Amniotic stem cell (primary cell): Measurements from ENCODE around the gene PDZK1IP1.
"Not testable (repeated sequence)": the region's sequence is repeated elsewhere in the genome, so short reads cannot be mapped to it uniquely, and the experiment has no call there.

Experiments
- DNase-seq: peaks from one replicate; lab custom pipeline; 2025; lab: John Stamatoyannopoulos, UW

Gene PDZK1IP1

DNA sequence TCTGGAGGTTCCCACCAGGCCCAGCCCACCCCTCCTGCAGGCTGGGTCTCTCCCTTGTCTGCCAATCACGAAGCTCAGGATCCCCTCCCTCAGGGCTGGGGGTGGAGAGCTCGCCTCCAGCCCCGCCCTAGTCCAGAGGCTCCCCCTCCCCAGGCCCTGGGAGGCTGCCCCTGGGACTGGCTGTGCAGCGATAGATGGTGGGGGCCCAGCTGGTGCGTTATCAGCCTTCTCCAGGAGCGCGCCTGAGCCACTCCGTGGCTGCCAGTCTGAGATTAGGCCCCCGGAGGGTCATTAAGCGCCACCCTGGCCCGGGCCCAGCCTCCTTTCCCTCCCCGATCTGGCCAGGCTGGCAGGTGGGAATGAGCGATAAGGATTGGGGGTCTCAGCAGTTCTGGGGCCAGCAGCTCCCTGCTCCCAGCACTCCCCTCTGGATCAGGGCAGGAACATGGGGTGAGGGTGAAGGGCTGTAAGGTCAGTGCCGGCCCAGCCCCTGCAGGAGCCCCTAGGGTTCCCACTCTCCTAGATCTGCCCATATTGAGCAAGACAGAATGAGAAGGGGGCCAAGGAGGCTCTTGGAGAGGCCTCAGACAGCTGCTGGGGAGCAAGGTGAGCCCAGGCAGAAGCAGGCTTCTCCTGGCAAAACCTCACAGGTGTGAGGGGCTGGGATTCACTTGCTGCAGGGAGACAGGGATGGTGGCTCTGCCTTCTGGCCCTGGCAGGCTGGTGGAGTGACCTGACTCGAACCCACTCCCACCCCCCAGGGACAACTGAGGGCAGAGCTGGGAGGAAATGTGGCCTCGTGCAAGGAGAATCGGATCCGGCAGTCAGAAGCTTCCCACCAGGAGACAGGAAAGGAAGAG is 8.5 kb downstream of the PDZK1IP1 start:
- no peak for DNase-seq

DNA sequence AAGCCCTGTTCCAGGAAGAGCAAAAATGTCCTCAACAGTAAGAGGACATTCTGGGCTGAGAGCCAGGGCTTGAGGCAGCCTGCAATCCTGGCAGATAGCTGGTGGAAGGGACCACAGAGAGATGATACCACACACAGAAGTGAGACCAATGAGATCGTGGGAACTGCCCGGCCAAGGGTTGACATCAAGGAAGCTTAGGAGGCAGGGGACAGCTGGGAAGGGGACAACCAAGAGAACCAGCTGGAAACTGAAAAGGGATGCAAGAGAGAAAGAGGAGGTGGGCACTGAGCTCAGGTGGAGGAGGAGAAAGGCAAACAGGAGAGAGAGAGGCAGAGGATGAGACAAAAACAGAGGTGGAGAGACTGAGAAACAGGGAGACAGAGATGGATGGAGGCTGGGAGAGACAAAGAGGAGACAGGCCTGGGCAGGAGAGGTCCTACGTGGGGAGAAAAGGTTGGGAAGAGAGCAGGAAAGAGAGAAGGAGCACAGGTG is 9.2 kb downstream of the PDZK1IP1 start:
- DNase-seq = no peak

DNA sequence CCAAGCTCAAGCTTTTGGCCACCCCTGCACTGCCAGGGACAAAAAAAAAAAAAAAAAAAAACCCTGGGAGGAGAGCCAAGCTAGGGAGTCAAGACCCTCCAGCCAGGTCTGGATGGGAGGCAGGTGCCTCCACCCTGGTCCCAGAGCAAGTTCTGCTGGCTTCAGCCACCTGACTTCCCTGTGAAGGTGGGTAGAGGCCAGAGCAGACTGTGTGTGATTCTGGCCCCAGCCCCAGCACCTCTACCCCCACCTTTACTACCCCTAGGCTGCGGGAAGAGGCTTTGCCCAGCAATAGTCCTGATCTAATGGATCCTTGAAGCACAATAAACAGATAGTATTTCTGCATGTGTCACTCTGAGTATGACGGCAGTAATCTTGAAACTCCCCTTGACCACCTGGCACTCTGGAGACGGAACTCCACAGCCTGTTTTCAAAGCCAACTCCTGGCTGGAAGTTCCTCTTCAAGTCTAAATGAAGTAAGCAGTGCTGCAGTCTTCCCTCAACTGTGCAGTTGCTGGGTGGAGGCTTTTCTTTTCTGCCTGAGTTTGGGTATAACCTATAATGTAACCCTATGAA is 9.8 kb downstream of the PDZK1IP1 start:
- DNase-seq = no peak

DNA sequence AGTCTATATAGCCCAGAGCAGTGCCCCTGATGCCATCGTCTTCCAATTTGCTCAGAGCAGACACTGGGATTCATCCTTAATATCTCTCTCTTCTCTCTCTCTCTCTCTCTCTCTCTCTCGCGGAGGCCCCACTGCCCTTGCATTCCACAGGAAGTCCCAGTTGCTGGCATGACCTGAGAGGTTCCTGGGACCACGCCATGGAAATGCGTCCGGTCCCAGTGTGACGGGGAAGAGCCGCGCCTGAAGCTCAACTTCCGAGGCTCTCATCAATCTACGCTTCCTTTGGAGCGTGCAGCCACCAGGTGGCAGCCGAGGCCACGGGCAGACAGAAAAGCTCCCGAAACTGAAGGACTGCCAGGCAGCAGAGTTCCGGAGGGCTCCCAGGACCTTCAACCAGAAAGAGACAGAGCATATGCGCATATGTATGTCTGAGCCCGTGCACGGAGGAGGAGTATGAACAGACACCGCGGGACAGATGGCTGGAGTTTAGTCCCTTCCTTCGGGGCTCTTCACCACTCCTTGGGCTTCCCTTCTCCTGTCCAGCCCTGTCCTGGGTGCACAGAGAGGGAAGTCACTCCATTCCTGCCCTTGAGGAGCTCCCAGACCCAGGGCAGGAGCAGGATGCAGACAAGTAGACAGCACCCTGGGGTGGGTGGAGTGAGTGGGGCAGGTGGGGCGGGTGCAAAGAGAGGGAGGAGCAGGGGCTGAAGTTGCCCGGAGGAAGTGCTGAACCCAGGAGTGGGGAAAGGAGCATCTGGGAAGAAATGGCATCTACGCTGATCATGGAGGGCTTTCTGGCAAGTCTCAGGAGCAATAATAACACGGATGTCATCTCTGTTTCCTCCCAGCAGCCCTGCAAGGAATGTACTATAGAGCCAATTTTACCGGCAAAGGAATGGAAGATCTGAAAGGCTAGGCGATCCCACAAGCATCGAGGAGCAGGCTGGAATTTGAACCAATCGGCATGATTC is 10.5 kb downstream of the PDZK1IP1 start:
- DNase-seq = peak; percentile 86

DNA sequence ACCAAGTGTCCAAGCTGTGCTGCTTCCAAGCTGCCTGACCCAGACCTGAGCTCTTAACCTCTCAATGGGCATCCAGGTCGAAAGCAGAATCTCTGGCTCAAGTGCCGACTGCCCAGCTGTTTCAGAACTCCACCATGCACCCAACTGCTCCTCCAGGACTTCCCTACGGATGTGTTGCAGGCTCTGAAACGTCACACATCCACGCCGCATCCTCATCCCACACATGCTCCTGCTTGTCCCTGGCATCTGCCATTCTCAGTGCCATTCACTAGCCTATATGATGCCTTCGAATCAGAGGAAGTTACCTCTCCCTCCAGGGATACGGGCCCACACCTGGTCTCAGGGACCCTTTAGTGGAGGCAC is 11.2 kb downstream of the PDZK1IP1 start:
- DNase-seq = no peak

DNA sequence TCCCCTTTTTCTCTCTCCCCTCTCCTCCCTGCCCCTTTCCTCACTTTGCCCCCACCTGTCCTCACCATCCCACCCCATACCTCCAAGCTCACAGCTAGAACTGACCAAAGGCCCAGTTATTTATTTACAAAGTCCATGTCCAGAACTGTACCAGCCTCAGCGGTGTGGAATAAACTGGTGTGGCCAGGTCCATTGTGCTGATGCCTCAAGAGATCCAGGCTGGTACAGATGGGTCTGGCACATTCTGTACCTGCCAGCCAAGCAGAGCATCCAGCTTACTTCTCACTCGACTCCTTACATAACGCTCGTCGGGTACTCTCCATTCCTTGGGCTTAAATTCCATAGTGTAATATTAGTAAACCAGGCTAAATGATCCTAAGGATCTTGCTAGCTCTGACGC is 11.8 kb downstream of the PDZK1IP1 start:
- DNase-seq = no peak

DNA sequence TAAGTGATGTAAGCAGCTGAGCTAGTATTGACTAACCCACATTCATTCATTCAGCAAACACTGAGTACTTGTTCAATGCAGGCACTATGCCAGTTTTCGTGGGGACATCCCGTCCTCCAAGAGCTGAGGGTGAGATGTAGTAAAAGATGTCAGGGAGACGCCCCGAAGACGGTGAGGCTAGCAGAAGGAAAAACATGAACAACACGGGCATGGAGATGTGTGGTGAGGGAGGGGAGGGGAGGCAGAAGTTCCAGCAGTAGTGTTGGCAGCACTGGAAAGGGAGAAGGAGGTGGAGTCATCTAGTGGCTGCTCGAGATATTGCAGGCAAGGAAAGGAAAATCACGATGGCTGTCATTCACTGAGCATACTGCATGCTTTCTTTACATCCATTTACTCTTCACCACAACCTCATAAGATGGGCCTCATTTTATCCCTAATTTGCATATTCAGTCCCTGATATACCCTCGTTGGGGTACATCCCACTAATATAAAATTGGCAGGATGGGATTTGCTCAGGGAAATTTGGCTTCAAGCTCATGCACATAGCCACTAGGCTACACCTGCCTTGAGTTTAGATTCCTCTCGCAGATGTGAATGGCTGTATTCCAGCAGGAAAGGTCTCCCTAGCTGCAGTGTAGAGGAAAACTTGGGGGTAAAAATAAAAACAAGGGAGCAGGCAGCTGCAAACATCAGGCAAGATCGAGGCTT is 14.5 kb downstream of the PDZK1IP1 start:
- peak; percentile 17 for DNase-seq

DNA sequence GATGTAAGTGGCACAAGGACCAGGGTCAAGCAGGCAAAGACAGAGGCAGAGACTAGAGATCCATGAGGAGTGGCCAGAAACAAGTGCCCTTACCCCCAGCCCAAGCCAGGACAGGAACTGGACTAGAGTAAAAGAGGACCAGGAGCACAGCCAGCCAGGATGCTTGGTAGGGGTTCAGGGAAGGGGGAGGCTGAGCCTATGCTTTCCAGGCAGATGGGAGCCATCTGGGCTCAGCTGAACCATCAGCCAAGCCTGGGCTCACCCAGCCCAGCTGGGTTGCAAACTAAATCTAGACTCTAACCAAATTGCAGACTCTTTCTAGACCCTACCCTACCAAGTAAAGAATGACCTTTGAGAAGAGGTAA is 15.2 kb downstream of the PDZK1IP1 start:
- no peak for DNase-seq

DNA sequence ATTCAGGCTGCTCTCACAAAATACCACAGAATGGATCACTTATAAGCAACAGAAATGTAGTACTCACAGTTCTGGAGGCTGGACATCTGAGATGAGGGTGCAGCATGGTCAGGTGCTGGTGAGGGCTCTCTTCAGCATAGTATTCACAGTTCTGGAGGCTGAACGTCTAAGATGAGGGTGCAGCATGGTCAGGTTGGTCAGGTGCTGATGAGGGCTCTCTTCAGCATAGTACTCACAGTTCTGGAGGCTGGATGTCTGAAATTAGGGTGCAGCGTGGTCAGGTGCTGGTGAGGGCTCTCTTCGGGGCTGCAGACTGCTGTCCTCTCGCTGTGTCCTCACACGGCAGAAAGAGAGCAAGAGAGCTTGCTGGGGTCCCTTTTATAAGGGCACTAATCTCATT is 17.1 kb downstream of the PDZK1IP1 start:
- no peak for DNase-seq

DNA sequence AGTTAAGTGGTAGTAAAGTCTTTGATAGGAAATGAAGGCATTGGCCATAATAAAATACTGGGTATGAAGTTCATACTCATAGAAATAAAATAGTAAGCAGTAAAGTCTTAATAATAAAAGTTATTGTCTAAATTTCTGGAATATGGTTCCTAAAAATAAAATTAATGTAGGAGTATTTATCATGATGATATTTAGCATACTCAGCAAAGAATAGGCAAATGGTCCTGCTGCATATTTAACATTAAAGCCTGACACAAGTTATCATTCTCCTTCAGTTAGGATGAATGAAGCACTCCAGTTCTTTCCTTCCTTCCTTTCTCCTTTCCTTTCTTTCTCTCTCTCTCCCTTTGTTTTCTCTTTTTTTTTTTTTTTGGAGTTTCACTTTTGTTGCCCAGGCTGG is 25.3 kb downstream of the PDZK1IP1 start:
- DNase-seq = no peak

DNA sequence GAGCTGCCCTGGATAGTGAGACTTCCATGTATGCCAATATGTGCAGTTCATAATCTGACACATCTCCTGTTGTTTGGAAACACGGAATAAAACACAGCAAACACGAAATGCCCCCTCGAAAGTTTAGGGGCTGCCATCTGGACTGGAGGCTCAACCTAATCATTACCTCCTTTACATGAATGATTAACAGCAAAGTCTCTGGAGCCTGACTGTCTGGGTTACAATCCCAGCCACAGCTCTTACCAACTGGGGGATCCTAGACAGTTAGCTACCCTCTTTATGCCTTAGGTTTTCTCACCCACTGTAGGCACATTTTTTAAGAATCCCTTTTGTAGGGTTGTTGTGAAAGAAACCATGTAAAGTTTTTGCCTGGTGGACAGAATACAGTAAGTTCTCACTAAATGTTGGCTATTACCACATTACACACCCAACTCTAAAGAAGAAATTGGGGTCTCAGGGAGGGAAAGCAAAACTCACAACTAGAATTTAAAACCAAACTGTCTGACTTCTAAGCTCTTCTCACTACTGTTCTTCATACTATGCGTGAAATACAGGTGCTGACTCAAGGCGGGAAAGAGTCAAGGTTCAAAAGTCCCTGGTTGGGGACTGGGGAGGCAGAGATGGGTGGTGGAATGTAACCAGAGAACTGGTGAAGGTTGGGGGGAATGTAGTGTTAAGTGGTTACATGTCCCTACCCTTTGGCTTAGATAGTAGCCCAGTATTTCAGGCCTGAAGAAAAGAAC is 28.4 kb downstream of the PDZK1IP1 start:
- DNase-seq = no peak

DNA sequence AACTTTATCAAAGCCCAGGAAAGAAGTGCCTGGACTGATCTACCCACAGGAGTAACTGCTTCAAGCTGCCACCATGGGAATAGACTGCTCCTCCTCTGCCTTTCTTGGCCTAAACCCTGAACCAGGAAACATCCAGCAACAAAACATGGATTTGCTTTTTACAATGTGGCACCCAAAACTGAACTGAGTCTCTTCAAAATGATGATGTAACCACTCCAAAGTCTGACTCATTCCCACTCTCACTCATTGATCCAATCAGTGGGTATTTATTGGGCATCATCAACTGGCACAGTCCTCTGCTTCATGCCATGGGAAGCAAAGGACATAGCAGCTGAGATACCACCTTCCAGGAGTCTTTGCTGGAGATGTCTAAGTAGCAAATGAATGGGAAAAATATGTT is 29.1 kb downstream of the PDZK1IP1 start:
- DNase-seq = no peak

DNA sequence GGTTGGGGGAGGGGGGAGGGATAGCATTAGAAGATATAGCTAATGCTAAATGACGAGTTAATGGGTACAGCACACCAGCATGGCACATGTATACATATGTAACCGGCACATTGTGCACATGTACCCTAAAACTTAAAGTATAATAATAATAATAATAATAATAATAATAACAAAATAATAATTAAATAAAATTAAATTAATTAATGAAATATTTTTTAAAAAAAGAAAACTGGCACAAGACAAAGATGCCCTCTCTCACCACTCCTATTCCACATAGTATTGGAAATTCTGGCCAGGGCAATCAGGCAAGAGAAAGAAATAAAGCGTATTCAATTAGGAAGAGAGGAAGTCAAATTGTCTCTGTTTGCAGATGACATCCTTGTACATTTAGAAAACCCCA is 31.9 kb downstream of the PDZK1IP1 start:
- not testable (repeated sequence) for DNase-seq

DNA sequence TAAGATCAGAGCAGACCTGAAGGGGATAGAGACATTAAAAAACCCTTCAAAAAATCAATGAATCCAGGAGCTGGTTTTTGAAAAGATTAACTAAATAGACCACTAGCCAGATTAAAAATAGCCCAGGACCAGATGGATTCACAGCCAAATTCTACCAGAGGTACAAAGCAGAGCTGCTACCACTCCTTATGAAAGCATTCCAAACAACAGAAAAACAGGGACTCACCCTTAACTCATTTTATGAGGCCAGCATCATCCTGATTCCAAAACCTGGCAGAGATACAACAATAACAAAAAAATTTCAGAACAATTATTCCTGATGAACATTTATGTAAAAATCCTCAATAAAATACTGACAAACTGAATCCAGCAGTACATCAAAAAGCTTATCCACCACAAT is 33.4 kb downstream of the PDZK1IP1 start:
- not testable (repeated sequence) for DNase-seq

DNA sequence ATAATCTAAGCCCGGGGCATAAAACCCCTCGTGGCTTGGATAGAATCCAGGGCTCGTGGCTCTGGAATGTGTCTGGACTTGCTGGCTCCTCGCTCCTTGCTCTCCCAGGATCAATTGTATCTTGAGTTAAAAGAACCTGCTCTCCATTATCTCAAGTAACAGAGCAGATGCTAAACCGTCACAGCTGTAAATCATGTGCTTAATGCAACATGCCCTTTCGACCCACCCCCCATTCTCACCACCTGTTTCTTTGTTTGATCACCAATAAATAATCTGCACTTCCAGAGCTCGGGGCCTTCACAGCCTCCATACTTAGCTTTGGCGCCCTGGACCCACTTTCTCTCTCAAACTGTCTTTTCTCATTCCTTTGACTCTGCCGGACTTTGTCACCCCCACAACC is 40.7 kb downstream of the PDZK1IP1 start:
- DNase-seq = not testable (repeated sequence)

DNA sequence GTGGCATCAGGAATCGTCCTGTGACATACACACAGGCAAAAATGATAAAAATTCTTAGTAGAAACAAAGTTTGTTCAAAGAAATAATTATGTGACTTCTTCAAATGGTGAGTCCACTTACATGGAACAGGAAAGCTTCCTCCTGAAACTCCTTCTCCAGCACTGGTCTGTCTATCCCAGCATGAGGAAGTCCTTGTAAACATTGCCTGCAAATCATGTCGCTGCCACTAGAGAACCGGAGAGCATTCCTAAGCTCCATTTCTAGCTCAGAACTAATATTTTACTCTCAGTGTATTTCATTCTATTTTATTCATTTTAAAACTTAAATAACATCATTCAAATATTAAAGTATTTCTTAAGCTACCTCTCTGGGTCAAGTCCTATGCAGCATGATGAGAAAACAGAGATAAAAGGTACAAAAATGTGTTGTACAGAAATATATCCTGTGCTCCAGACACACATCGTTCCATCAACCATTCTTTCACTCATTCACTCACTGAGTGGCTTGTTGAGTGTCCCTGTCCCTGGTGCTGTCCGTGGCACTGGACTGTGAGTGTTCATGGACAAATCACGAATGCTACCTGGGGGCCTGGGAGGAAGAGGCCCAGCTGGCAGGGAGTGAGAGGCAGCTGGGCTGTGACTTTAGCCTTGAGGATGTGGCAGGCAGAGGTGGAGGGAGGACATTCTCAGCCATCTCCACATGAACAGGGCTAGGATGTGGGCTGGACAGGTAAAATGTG is 42.6 kb downstream of the PDZK1IP1 start:
- DNase-seq = no peak

DNA sequence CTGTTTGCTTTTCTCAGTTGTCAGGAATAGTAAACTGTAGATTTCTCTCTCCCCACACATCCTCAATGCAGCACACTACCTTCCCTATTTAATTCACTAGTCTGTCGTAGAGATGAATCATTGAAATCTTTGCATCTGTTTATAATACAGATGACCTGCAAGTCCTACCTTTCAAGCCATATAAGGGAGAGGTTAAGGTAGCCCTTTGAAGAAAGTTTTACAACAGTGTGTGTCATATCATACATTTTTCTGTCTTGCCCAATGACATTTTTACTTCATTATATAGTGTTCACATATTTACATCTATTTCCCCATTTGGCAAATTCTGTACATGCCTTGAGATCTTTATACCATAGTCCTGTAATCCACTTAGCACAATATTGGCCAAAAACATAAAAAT is 43.3 kb downstream of the PDZK1IP1 start:
- not testable (repeated sequence) for DNase-seq

DNA sequence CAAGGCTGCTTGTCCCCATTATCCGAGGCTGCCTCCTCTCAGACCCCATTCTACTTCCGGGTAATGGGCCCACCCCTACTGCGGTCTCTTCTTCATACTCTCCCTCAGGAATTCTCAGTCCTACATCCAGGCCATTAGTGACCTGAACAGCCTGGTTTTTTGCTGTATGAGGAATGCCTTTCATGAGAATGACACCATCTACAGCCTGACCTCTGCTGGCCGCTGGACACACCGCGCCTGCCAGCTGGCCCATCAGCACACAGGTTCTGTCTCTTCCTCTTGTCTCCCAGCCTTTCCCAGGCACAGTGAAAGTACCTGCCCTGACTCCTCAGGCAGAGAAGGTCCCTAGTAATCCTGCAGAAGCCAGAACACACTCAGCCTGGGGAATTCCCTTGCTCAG is 46.2 kb downstream of the PDZK1IP1 start:
- not testable (repeated sequence) for DNase-seq

DNA sequence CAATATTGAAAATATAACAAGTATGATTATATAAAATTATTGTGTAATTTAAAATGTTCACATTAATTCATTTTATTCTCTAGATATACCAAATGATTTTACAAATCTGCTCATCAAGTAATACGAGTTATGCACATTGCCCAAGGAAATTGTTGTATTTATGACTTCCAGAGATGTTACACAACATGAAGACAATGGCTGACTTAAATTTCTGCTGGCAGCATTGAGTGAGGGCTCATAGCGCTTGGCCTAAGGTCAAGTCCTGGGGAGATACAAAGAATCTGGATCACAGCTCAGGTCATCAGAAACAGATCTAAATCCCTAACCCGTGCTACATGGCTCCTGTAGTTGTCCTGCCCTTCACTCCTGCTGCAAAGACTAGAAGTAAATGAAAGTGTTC is 49.5 kb downstream of the PDZK1IP1 start:
- DNase-seq = not testable (repeated sequence)

DNA sequence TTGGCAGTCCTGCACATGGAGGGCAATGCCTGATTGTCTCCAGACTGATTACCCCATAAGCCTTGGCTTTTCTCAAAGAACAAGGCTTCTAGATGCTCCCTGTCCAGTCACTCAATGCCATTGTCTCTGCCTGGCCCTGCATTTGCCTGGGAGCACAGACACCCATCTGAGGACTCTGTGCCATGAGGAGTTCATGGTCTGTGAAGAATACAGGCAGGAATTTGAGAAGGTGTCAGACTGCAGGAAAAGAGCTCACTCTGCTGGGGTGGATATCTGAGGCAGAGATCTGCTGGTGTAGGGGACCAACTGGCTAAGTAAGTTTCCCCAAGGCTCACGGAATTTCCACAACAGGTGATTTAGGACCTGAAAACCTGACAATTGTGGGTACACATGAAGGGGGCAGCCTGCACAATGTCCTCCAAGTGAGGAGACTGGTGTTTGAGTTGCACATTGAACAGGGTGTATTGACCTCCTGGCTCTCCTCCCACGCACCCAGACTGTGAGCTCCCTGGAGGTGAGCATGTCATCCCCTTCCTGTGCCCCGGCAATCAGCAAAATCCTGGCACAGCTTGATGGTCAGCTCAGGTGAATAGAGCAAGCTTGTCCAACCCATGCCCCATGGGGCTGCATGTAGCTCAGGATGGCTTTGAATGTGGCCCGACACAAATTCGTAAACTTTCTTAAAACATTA is 51.8 kb downstream of the PDZK1IP1 start:
- no peak for DNase-seq
